Kidney epithelial cell (primary cell): ENCODE results near the gene ERC2. TPM values are rescaled to one million over a fixed set of nuclear protein-coding genes. Genes with fewer than 3 reads are reported as not detected.
A peak's percentile ranks its signal among the peaks of the same experiment; 100 is the strongest.

ENCODE experiments used
- DNase-seq: peaks from one replicate; pipeline ENCODE4 v3.0.0-alpha.2; 2010; ENCODE audit warnings: low read depth
- H3K27me3 ChIP-seq: 2 replicates; pipeline ENCODE4 v1.6.0; 2011; ENCODE audit warnings: low read length; ENCODE audit not compliant: control insufficient read depth, insufficient read depth
- H3K36me3 ChIP-seq: 2 replicates; pipeline ENCODE4 v1.5.1; 2011; ENCODE audit warnings: low read length; ENCODE audit not compliant: control insufficient read depth, insufficient read depth
- H3K4me3 ChIP-seq: 2 replicates; pipeline ENCODE4 v1.5.1; 2011; ENCODE audit warnings: low read depth, mild to moderate bottlenecking, control low read depth, low read length
- total RNA-seq: library from RNA; depleted of rRNA; stranded (reverse); fragments of >200 nt; gene quantifications from 2 replicates; pipeline ENCODE4 v1.2.3, GENCODE V29; 2015
- TF ChIP-seq, protein P1 (sequence below): IDR thresholded peaks from 2 replicates; pipeline ENCODE4 v1.5.1; 2011; ENCODE audit warnings: mild to moderate bottlenecking, moderate library complexity, low read length, control low read depth, inconsistent platforms; ENCODE audit not compliant: insufficient read depth, poor library complexity, severe bottlenecking

ERC2 gene
- total RNA-seq, 1 donor from 2014 or later = 17.0 TPM

DNA sequence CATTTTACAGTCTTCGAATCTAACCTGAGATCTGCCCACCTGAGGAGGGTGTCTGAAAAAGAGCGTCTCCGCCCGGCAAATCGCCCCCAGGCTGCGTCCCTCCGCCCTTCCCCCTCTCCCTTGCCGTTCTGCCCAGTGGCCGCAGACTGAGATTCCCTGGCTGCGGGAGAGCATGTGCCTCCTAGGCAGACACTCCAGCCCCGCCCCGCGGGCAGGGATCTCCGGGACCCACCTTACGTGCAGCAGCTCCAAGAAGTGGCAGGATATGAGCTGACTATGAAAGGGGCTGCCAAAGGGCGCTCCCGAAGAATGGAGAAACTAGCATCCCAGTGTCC is 978.5 kb downstream of the ERC2 start:
- H3K27me3 ChIP-seq = no peaks in the 10 kb centered on the region
- TF ChIP-seq, protein P1, sequence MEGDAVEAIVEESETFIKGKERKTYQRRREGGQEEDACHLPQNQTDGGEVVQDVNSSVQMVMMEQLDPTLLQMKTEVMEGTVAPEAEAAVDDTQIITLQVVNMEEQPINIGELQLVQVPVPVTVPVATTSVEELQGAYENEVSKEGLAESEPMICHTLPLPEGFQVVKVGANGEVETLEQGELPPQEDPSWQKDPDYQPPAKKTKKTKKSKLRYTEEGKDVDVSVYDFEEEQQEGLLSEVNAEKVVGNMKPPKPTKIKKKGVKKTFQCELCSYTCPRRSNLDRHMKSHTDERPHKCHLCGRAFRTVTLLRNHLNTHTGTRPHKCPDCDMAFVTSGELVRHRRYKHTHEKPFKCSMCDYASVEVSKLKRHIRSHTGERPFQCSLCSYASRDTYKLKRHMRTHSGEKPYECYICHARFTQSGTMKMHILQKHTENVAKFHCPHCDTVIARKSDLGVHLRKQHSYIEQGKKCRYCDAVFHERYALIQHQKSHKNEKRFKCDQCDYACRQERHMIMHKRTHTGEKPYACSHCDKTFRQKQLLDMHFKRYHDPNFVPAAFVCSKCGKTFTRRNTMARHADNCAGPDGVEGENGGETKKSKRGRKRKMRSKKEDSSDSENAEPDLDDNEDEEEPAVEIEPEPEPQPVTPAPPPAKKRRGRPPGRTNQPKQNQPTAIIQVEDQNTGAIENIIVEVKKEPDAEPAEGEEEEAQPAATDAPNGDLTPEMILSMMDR = no peak
- DNase-seq = no peak
- no peaks in the 10 kb centered on the region for H3K36me3 ChIP-seq
- H3K4me3 ChIP-seq = no peak overlapping the region

DNA sequence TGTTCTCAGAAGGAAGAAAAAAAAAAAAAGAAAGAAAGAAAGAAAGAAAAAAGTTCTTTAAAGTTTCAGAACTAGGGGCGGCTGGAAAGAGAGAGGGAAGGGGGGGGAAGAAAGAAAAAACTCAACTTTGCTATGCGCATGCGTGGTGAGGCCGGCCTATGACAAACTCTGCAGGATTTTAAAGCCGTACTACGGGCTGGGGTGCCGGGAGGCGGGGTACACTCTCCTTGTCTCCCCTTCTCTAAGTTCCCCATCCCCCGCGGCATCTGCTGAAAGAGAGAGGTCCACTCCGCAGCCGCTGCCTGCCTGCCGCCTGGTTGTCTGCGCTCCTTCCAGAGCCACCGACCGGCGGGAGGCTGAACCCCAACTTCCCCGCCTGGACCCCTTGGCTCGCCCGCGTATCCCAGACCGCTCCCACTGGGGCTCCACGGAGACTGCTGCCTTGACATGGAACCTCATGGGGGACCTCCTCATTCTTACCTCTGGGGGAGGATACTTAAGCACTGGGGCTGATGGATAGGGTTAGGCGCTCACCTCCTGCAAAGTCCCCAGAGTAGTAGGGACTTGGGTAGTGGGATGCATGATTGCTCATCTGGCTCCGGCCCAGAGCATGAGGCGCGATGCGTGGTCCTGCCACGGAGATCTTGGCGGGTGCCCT is 979.7 kb downstream of the ERC2 start:
- Histone ChIP-seq H3K4me3 (peak overlapping the region; percentile 70), H3K27me3 (no peaks in the 10 kb centered on the region), H3K36me3 (no peaks in the 10 kb centered on the region)
- DNase-seq = no peak
- TF ChIP-seq, protein P1 = no peak

DNA sequence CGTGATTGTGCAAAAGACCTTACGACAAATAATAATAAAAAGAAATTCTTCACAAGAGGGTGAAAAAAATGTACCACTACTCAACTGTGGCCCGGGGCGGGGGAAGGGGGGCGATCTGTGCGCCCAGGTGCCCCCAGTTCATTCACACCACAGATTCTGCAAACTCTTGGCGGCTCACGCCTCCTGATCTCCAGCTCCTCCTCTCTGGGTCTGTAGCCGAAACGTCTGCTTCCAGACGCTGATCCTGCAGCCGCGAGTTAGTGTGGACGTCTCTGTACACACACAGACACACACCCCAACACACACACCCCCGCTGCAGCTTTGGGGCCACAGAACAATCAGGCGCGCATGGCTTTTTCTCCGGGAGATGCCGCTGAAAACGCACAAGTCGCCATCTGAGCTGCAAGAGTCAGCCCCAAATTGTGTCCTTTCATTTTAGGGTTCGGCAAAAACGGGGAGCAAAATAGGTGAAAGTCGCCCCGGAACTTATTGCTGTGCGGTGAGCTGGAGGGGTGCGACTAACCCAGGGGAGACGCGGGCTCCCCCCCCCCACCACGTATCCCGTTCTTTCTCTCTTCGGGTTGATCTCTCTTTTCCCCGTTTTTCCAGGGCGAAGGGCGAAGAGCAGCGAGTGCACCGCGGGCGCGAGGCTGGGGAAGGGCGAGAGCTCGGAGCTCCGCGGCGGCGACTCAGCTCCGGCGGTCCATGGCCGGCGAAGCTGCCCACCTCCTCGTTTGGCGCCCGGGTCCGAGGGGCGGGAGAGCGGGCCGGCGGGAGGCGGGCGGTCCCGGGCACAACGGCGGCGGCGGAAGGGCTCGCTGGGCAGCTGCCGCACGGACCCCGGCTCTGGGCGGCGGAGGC is 980.7 kb downstream of the ERC2 start:
- peak overlapping the region; percentile 70 for H3K4me3 ChIP-seq
- DNase-seq = no peak
- no peaks in the 10 kb centered on the region for H3K36me3 ChIP-seq
- TF ChIP-seq, protein P1 = no peak
- no peaks in the 10 kb centered on the region for H3K27me3 ChIP-seq

DNA sequence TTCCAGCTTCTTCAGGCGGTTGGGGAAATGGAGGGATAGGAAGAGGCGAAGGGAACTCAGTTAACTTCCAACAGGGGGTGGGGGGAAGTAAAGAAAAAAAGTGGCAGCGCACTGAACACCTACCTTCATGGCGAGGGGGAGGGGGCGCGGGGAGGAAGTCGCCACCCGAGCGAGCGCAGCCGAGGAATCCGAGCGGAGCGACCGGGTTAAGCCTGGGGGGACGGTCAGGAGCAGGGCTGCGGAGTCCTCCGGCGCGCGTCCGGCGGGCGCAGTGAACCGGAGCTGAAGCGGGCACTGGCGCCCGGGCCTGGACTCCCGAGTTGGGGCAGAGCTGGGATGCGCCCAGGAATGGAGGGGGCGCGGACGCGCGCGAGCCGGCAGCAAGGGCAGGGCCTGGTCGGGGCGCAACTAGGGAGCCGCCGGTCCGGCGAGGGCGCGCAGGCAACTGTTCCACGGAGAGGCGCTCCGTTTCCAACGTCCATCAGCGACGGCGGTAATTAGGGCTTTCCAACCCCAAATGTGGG is 981.3 kb downstream of the ERC2 start, which contains the start of gene WNT5A:
WNT5A (minus strand) TSS at position 450 of the 524 bp plus-strand sequence; CDS start at position 129, 321 bp downstream.
- Histone ChIP-seq H3K27me3 (no peaks in the 10 kb centered on the region), H3K36me3 (no peaks in the 10 kb centered on the region), H3K4me3 (peak within 1 kb of the TSS; percentile 70)
- DNase-seq = no peak
- TF ChIP-seq, protein P1 = no peak

DNA sequence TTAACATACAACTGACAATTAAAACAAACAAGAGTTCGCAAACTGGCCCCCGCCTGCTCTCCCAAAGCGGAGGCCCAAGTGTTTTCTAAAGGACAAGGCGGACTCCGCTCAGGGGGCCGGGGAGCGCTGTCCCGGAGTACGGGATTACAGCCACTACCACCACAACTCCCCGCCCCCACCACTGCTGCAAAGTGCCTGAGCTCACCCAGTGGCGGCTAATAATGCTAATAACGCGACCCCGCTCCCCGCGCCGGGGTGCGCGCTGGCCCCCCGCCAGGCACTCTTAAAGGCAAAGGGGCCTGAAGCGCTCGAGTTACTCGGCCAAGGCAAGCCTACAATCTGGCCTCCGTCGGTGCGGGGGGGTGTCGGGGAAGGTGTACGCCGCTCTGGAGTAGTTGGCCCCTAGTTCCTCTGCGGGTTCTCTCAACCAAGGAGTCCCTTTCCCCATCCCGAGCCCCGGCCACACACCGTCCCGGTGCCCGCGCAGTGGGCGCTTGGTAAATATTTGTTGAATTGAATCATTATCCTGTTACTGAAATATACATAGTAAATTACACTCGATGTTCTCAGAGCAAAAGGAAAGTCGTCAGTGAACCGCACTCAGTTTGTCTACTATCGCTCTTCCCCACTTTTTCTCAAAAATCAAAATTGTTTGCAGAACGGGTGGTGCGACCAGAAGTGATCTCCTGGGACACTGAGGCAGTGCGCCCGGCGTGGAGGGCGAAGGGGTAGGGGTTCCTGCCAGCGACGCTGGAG is 982.0 kb downstream of the ERC2 start:
- TF ChIP-seq, protein P1 = no peak
- no peaks in the 10 kb centered on the region for H3K36me3 ChIP-seq
- DNase-seq = no peak
- H3K4me3 ChIP-seq = peak overlapping the region; percentile 70
- no peaks in the 10 kb centered on the region for H3K27me3 ChIP-seq
